Measurements from ENCODE around the gene RNASET2. TPM values are rescaled to one million over a fixed set of nuclear protein-coding genes. Genes with fewer than 3 reads are reported as not detected.
A peak's percentile ranks its signal among the peaks of the same experiment; 100 is the strongest.

Gene RNASET2
- total RNA-seq, 1 donor from 2014 or later, result 32.3 TPM

DNA sequence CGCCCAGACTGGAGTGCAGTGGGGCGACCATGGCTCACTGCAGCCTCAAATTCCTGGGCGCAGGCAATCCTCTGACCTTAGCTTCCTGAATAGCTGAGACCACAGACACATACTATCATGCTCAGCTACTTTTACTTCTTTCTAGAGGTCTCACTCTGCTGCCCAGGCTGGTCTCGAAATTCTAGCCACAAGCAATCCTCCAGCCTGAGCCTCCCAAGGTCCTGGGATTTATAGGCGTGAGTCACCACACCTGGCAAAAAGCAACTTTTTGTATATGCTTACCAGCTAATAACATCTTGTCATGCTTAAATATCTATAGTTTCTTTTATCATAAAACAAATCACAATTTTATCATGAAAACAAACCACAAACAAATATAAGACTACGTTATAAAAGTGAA, 23.0 kb downstream of the RNASET2 start:
- H3K27ac Mint-ChIP-seq, result no peak overlapping the region
- H3K36me3 Mint-ChIP-seq, result peaks cover 12% of the 10 kb centered on the region

DNA sequence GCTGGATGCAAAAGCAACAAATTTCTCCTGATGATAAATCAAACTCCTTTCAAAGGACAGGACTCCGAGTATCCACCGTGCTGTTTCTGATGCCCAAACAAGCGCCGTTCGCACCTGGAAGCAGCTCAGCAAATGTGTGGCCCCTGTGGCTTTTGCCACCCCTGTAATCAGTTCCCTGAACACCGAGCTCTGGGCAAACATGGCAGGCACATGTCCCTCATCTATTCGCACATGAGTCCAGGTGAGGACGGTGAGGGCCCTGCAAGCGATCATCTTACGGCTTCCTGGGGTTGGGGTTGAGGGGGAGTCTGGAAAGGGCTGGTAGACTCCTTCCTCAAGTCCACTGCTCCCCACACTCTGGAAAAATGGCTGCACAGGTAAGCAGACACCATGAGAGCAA, 23.7 kb downstream of the RNASET2 start:
- Mint-ChIP-seq H3K27me3 (no peaks in the 10 kb centered on the region), H3K4me1 (ENCODE audit: unreplicated experiment) (peaks cover 3% of the 10 kb centered on the region), H3K36me3 (peaks cover 6% of the 10 kb centered on the region), H3K4me3 (no peak overlapping the region), H3K27ac (no peak overlapping the region), H3K9me3 (no peaks in the 10 kb centered on the region)
- DNase-seq (ENCODE audit: extremely low spot score, unreplicated experiment), result no peak
- TF ChIP-seq, protein P1, sequence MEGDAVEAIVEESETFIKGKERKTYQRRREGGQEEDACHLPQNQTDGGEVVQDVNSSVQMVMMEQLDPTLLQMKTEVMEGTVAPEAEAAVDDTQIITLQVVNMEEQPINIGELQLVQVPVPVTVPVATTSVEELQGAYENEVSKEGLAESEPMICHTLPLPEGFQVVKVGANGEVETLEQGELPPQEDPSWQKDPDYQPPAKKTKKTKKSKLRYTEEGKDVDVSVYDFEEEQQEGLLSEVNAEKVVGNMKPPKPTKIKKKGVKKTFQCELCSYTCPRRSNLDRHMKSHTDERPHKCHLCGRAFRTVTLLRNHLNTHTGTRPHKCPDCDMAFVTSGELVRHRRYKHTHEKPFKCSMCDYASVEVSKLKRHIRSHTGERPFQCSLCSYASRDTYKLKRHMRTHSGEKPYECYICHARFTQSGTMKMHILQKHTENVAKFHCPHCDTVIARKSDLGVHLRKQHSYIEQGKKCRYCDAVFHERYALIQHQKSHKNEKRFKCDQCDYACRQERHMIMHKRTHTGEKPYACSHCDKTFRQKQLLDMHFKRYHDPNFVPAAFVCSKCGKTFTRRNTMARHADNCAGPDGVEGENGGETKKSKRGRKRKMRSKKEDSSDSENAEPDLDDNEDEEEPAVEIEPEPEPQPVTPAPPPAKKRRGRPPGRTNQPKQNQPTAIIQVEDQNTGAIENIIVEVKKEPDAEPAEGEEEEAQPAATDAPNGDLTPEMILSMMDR (conservative IDR thresholded peaks at IDR 0.05), result no peak

More for the DNA sequence above, 23.0 kb downstream of the RNASET2 start:
- no peak overlapping the region for H3K4me3 Mint-ChIP-seq
- DNase-seq (ENCODE audit: extremely low spot score, unreplicated experiment), result peak; percentile 31
- H3K27me3 Mint-ChIP-seq, result no peaks in the 10 kb centered on the region
- no peaks in the 10 kb centered on the region for H3K4me1 Mint-ChIP-seq (ENCODE audit: unreplicated experiment)
- H3K9me3 Mint-ChIP-seq, result no peaks in the 10 kb centered on the region
- TF ChIP-seq, protein P1 (conservative IDR thresholded peaks at IDR 0.05), result no peak

DNA sequence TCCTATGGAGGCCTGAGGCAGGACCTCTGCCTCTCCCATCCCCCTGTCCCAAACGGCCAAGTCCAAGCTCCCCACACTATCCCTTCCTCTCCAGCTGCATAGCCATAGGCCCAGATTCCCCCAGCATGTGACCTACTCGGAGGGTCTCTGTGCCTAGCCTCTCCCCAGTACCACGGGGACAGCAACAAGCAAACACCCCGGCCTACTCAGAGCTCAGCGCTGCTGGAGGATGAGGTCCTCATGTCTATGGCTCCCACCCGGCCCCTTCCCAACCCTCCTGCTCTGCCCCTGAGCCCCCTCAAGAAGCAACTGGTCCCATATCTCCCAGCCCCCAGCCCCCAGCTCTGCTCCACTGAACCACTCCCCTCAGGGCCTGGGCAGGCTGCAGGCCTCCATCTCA, 24.2 kb downstream of the RNASET2 start:
- H3K4me1 Mint-ChIP-seq (ENCODE audit: unreplicated experiment), result peaks cover 8% of the 10 kb centered on the region
- H3K4me3 Mint-ChIP-seq, result no peak overlapping the region
- H3K36me3 Mint-ChIP-seq, result peaks cover 4% of the 10 kb centered on the region
- H3K27ac Mint-ChIP-seq, result no peak overlapping the region
- H3K9me3 Mint-ChIP-seq, result no peaks in the 10 kb centered on the region
- peak; percentile 44 for DNase-seq (ENCODE audit: extremely low spot score, unreplicated experiment)
- H3K27me3 Mint-ChIP-seq, result no peaks in the 10 kb centered on the region
- TF ChIP-seq, protein P1 (conservative IDR thresholded peaks at IDR 0.05), result no peak

DNA sequence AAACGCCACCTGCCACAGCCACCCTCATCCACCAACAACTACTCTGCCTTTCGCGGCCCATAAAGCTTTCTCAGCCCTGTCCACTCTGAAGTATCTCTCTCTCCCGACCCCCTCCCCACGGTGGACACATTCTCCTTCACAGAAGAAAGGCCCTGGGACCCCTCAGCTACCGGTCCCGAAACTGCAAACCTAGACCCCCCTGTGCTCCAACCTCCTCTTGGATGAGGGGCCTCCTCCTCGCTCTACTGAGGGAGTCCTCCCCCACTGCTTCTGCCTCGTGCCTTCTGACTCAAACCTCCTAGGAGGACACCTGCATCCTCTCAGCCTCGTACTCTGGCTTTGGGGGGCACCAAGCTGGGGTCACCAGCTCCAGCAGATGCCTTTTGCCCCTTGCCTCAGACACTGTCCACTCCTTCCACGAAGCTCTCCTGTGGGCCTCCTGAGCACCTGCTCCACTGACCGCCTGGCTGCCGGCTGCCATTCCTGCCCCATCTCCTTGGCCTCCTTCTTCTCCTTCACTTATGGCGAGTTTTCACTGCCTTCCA, 24.9 kb downstream of the RNASET2 start:
- no peaks in the 10 kb centered on the region for H3K9me3 Mint-ChIP-seq
- no peak overlapping the region for H3K27ac Mint-ChIP-seq
- no peaks in the 10 kb centered on the region for H3K27me3 Mint-ChIP-seq
- DNase-seq (ENCODE audit: extremely low spot score, unreplicated experiment), result peak; percentile 29
- H3K36me3 Mint-ChIP-seq, result peaks cover 4% of the 10 kb centered on the region
- H3K4me3 Mint-ChIP-seq, result no peak overlapping the region
- TF ChIP-seq, protein P1 (conservative IDR thresholded peaks at IDR 0.05), result no peak
- H3K4me1 Mint-ChIP-seq (ENCODE audit: unreplicated experiment), result peaks cover 11% of the 10 kb centered on the region

DNA sequence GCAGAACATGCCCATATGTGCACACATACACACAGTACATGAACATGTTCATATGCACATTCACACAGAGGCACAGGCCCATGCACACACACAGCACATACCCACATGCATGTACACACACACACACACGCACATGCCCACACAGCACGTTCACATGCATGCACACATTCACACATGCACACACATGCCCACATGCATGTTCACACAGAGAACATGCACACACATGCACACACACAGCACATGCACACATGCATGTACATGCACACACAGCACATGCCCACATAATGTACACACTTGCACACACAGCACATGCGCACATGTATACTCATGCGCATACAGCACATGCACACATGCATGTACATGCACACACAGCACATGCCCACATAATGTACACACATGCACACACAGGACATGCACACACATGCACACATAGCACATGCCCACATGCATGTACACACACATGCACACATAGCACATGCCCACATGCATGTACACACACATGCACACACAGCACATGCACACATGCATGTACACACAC, 25.9 kb downstream of the RNASET2 start:
- peaks cover 11% of the 10 kb centered on the region for H3K4me1 Mint-ChIP-seq (ENCODE audit: unreplicated experiment)
- no peaks in the 10 kb centered on the region for H3K9me3 Mint-ChIP-seq
- no peak overlapping the region for H3K4me3 Mint-ChIP-seq
- H3K36me3 Mint-ChIP-seq, result peaks cover 8% of the 10 kb centered on the region
- no peaks in the 10 kb centered on the region for H3K27me3 Mint-ChIP-seq
- peak; percentile 36 for DNase-seq (ENCODE audit: extremely low spot score, unreplicated experiment)
- TF ChIP-seq, protein P1 (conservative IDR thresholded peaks at IDR 0.05), result no peak
- no peak overlapping the region for H3K27ac Mint-ChIP-seq
